Tibial artery (tissue), 4 donors: ENCODE results near the gene DELE1.

Experiments
- DNase-seq, 2 donors: peaks; one replicate each; pipeline ENCODE4 v3.0.0-alpha.2; 2019
- H3K27ac ChIP-seq, 2 donors: fragments of 200-600 bp; sonication (generic) in 1 of 2; 1 replicate in 1 of 2; 2 replicates in 1 of 2; pipeline ENCODE4 v1.5.1; 2018 to 2019; ENCODE audit warnings: mild to moderate bottlenecking in 1 of 2
- H3K27me3 ChIP-seq, 2 donors: fragments of 200-600 bp; sonication (generic) in 1 of 2; one replicate each; pipeline versions ENCODE4 v1.5.1 to v1.6.0; 2016 to 2019
- H3K36me3 ChIP-seq, 3 donors: fragments of 200-600 bp; sonication (generic) in 2 of 3; one replicate each; pipeline ENCODE4 v1.5.1; 2016 to 2019; ENCODE audit warnings: mild to moderate bottlenecking in 2 of 3
- H3K4me1 ChIP-seq, 4 donors: fragments of 200-600 bp; sonication (generic) in 2 of 4; 1 replicate in 3 of 4; 2 replicates in 1 of 4; pipeline ENCODE4 v1.5.1; 2016 to 2019
- H3K4me3 ChIP-seq, 2 donors: fragments of 200-600 bp; sonication (generic) in 1 of 2; 1 replicate in 1 of 2; 2 replicates in 1 of 2; pipeline ENCODE4 v1.5.1; 2018 to 2019; ENCODE audit warnings: mild to moderate bottlenecking in 2 of 2
- H3K9me3 ChIP-seq, 3 donors: fragments of 200-600 bp; sonication (generic) in 1 of 3; one replicate each; pipeline ENCODE4 v1.5.1; 2016 to 2019
- CTCF ChIP-seq, 2 experiments: fragments of 200-600 bp in 1 of 2; fragments of 450-650 bp in 1 of 2; IDR thresholded peaks; one replicate each; pipeline ENCODE4 v1.5.1; 2017 to 2019; ENCODE audit warnings: antibody characterized with exemption in 2 of 2, mild to moderate bottlenecking in 1 of 2, moderate library complexity in 1 of 2
- intact Hi-C: fragments of 100-400 bp; cut with DNase I; formaldehyde crosslinking; loops from one replicate; pipeline ENCODE4 v1.15.0; 2023; ENCODE audit warnings: low total_unique reads

DELE1 gene

GRCh38 chr5:141878711-141879425 lies 44.8 kb upstream of the DELE1 start:
- TF ChIP-seq CTCF (IDR thresholded peaks at IDR 0.05), result peak; percentile 95 to 97
- H3K4me1 ChIP-seq, result peaks cover 0 to 53% (median 39%) of the 10 kb centered on the region in 4 donors
- no peaks in the 10 kb centered on the region for H3K9me3 ChIP-seq
- DNase-seq, result peak; percentile 90 to 93
- H3K27me3 ChIP-seq, result peaks cover 0 to 64% of the 10 kb centered on the region in 2 donors
- peak overlapping the region; percentile 74 to 76 for H3K27ac ChIP-seq
- intact Hi-C loops, result loop anchor here (2.0 to 10.0 kb wide), 3 partner anchors 37 to 178 kb away; no protein-coding TSS in a partner anchor
- H3K4me3 ChIP-seq, result peak overlapping the region; percentile 68 to 82
- H3K36me3 ChIP-seq, result no peaks in the 10 kb centered on the region

DNA sequence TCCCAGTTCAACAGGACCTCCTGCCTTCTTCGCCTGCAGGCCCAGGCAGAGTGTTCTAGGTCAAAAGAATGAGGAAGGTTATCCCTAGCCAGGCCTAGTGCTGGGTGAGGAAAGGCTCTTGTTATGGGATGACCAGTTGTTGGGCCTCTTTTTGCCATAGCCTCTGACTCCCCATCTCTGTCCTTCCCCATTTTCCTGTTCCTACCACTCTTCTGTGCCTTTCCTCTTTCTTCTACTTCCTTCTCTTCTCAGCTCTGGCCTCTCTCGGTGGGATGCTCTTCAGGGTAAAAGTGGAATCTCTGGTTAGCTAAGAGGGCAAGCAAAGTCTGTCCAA lies 44.3 kb upstream of the DELE1 start:
- peaks cover 0 to 69% of the 10 kb centered on the region in 2 donors for H3K27me3 ChIP-seq
- H3K36me3 ChIP-seq, result no peaks in the 10 kb centered on the region
- no peak for TF ChIP-seq CTCF (IDR thresholded peaks at IDR 0.05)
- H3K9me3 ChIP-seq, result no peaks in the 10 kb centered on the region
- intact Hi-C loops, result loop anchor here (2.0 to 10.0 kb wide), 3 partner anchors 37 to 179 kb away; no protein-coding TSS in a partner anchor
- DNase-seq, result no peak
- H3K27ac ChIP-seq, result no peak overlapping the region
- H3K4me1 ChIP-seq, result peaks cover 0 to 48% (median 36%) of the 10 kb centered on the region in 4 donors
- no peak overlapping the region for H3K4me3 ChIP-seq

DNA sequence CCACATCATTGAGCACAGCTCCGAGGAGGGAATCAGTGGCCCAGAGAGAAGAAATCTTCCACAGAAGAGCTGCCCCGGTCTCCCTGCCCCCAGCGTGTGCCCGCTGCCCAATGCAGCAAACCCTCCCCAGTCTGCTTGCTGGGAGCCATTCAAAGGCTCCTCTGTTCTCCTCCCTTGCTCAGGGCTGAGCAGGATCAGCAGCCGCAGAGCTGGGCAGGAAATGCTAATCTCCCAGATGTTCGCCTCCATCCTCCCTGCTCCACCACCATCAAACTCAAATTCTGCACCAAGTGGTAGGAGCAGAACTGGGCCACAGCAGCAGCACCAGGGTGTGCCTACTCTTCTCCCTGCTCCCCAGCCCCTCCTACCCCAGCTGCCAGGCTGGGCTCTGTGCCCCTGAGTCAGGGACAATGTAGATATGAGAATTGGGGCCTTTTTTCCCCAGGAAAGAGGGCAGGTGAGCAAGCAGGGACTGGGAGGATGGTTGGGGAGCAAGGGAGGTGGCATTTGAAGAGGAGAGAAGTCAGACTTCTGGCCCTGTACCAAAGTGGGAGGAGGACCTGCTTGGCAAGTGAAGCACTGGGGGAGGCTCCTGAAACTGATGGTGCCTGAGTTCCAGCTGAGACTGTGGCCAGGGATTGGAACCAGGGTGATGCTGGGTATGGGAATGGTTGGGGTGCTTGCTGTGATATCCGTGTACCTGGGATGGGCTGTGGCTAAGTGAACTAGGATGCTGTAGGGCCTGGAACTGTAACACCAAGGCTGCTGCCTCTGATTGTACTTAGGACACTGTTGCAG lies 43.5 kb upstream of the DELE1 start:
- peaks cover 0 to 43% (median 34%) of the 10 kb centered on the region in 4 donors for H3K4me1 ChIP-seq
- intact Hi-C loops, result loop anchor here (2.0 to 10.0 kb wide), 4 partner anchors 38 to 179 kb away; partner anchors contain the start of gene PCDH12
- H3K9me3 ChIP-seq, result no peaks in the 10 kb centered on the region
- no peak overlapping the region for H3K27ac ChIP-seq
- peak in 1 of 2 donors; percentile 56 for DNase-seq
- no peaks in the 10 kb centered on the region for H3K36me3 ChIP-seq
- peaks cover 0 to 74% of the 10 kb centered on the region in 2 donors for H3K27me3 ChIP-seq
- no peak for TF ChIP-seq CTCF (IDR thresholded peaks at IDR 0.05)
- H3K4me3 ChIP-seq, result no peak overlapping the region

GRCh38 chr5:141880961-141881801 lies 42.5 kb upstream of the DELE1 start:
- Histone ChIP-seq H3K9me3 (no peaks in the 10 kb centered on the region), H3K4me1 (peaks cover 0 to 34% (median 25%) of the 10 kb centered on the region in 4 donors), H3K27ac (no peak overlapping the region), H3K36me3 (no peaks in the 10 kb centered on the region), H3K27me3 (peaks cover 0 to 75% of the 10 kb centered on the region in 2 donors), H3K4me3 (no peak overlapping the region)
- peak in 1 of 2 donors; percentile 64 for DNase-seq
- intact Hi-C loops, result loop anchor here (5.0 kb wide), 1 partner anchor 76 kb away; the partner anchor contains the start of gene PCDH12
- TF ChIP-seq CTCF (IDR thresholded peaks at IDR 0.05), result no peak

DNA sequence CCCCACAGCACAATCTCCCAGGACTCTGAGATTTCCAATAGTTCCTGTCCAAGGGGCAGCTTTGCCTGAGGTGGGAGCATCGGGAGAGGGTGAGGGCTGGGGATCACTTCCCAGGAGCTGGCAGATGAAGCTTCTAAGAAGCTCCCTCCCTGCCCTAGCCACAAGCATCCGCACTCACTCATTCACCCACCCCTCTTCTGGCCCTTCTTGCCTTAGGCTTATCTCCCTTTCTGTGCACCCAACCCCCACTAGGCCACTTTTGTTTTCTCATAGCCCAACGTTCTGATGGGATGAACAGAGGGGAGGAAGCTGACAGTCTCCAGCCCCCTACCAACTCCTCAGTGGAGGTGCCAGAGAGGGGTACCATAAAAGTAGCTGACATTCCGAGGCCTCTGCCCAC lies 41.8 kb upstream of the DELE1 start:
- H3K27ac ChIP-seq, result no peak overlapping the region
- peaks cover 0 to 68% of the 10 kb centered on the region in 2 donors for H3K27me3 ChIP-seq
- TF ChIP-seq CTCF (IDR thresholded peaks at IDR 0.05), result no peak
- peak in 1 of 2 donors; percentile 41 for DNase-seq
- no peaks in the 10 kb centered on the region for H3K36me3 ChIP-seq
- no peaks in the 10 kb centered on the region for H3K9me3 ChIP-seq
- no peak overlapping the region for H3K4me3 ChIP-seq
- intact Hi-C loops, result loop anchor here (5.0 kb wide), 1 partner anchor 75 kb away; the partner anchor contains the start of gene PCDH12
- peaks cover 0 to 28% (median 18%) of the 10 kb centered on the region in 4 donors for H3K4me1 ChIP-seq
